ENCODE results near the gene SCRN1. TPM values are rescaled to one million over a fixed set of nuclear protein-coding genes. Genes with fewer than 3 reads are reported as not detected.

Gene SCRN1
- total RNA-seq, 4 donors from 2014 or later: 14.4 to 66.5 (median 44.1) TPM

DNA sequence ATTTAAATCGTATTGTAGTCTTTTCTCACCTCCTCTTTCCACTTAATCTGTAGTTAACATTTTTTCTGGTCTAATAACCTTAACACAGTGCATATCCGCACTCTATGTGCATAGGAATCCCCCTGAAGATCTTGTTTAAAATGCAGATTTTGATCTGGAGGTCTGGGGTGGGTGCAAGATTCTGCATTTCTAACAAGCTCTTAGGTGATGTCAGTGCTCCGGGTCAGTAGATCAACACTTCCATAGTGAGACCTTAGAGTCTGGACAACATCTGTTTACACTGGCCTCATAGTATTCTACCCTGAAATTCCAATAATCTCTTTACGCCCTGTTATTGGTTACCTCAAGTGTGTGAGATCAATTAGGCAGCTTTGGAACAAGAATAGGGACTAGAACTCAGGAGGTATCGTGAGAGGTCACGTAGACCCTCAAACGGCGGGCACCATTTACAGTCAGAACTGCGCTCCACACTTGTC is 38.2 kb upstream of the SCRN1 start:
- DNase-seq: no peak
- peak overlapping the region; percentile 69 to 75 for H3K4me3 ChIP-seq
- intact Hi-C loops (cut with DNase I; ENCODE audit: low total_unique reads): no loop called here
- TF ChIP-seq POLR2A (IDR thresholded peaks at IDR 0.05): no peak
- H3K9me3 ChIP-seq: no peaks in the 10 kb centered on the region
- H3K27ac ChIP-seq: peak overlapping the region; percentile 82 to 89
- no peaks in the 10 kb centered on the region for H3K36me3 ChIP-seq
- H3K27me3 ChIP-seq: no peaks in the 10 kb centered on the region
- no peaks in the 10 kb centered on the region for H3K4me1 ChIP-seq

DNA sequence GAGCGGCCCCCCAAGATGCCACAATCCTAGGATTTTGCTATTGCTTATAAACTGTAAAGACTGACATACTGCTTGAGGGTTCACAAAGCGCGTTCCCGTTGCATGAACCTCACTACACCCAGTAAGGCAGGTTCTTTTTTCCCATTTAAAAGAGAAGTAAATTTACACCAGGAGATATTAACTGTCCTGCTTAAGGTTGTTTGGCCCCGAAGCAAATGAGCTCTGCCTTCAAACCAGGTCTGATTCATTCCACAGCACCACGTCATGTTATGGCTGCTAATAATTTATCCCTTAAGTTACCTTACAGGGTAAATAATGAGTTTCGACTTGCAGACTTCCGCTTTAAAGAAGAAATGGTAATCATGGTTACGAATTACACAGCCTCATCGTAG is 37.5 kb upstream of the SCRN1 start:
- Histone ChIP-seq H3K4me1 (no peaks in the 10 kb centered on the region), H3K4me3 (peak overlapping the region; percentile 69 to 75), H3K9me3 (no peaks in the 10 kb centered on the region), H3K27ac (peak overlapping the region; percentile 82 to 89), H3K27me3 (no peaks in the 10 kb centered on the region), H3K36me3 (no peaks in the 10 kb centered on the region)
- intact Hi-C loops (cut with DNase I; ENCODE audit: low total_unique reads): no loop called here
- TF ChIP-seq, protein P1, sequence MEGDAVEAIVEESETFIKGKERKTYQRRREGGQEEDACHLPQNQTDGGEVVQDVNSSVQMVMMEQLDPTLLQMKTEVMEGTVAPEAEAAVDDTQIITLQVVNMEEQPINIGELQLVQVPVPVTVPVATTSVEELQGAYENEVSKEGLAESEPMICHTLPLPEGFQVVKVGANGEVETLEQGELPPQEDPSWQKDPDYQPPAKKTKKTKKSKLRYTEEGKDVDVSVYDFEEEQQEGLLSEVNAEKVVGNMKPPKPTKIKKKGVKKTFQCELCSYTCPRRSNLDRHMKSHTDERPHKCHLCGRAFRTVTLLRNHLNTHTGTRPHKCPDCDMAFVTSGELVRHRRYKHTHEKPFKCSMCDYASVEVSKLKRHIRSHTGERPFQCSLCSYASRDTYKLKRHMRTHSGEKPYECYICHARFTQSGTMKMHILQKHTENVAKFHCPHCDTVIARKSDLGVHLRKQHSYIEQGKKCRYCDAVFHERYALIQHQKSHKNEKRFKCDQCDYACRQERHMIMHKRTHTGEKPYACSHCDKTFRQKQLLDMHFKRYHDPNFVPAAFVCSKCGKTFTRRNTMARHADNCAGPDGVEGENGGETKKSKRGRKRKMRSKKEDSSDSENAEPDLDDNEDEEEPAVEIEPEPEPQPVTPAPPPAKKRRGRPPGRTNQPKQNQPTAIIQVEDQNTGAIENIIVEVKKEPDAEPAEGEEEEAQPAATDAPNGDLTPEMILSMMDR (IDR thresholded peaks at IDR 0.05): no peak
- no peak for TF ChIP-seq POLR2A (IDR thresholded peaks at IDR 0.05)
- DNase-seq: no peak

DNA sequence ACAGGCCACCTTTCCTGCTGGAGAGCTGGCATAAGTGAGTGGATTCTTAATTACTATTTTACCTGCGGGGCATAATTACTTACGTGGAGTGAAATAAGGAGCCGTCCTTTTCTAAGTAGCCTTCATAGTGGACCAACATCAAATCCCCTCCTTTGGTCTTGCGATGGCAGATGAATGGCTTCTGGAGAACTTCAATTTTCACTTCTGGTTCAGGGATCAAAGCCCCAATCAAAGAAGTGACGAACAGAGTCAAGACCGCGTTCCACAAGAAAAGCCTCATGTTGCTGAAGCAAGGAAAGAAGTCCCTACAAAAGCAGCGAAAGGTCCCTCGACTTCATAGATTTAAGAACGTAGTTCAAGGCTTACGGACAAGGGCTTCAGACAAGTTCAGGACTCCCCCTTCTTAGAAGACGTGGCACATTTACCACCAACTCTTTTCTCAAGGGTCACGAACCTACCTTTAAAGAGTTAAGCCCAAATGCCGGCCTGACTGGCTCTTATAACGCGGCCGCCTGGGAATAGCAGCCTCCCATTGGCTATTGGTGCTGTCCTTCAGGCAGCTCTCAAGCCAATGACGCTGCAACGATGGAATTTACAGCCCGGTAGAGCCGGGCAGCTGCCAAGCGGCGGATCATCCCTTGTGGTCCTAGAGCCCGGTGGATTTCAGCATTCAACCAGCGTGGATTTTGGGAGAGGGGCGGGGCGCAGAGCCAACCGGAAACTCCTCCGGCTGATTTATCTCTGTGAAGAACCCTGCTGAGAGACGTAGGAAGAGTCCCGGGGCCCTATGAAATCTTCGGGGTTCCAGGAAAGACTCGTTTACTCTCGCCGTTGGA is 36.8 kb upstream of the SCRN1 start, which contains the start of gene FKBP14:
TSS of gene FKBP14 (minus strand) at position 474 of the 836 bp plus-strand sequence. CDS start at position 280, 194 bp downstream.
- no peaks in the 10 kb centered on the region for H3K9me3 ChIP-seq
- peak; percentile 97 to 98 for DNase-seq
- TF ChIP-seq, protein P1 (IDR thresholded peaks at IDR 0.05): no peak
- no peak for TF ChIP-seq POLR2A (IDR thresholded peaks at IDR 0.05)
- intact Hi-C loops (cut with DNase I; ENCODE audit: low total_unique reads): no loop called here
- peak within 1 kb of the TSS; percentile 82 to 89 for H3K27ac ChIP-seq
- H3K36me3 ChIP-seq: no peaks in the 10 kb centered on the region
- H3K4me1 ChIP-seq: no peaks in the 10 kb centered on the region
- no peaks in the 10 kb centered on the region for H3K27me3 ChIP-seq
- H3K4me3 ChIP-seq: peak within 1 kb of the TSS; percentile 69 to 75

DNA sequence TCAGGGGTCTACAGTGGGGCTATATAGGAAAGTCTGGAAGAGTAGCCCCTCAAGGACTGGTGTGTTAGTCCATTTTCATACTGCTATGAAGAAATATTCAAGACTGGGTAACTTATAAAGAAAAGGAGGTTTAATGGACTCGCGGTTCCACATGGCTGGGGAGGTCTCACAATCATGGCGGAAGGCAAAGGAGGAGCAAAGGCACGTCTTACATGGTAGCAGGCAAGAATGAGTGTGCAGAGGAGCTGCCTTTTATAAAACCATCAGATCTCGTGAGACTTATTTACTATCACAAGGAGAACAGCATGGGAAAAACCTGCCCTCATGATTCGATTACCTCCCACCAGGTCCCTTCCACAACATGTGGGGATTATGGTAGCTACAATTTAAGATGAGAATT is 33.9 kb upstream of the SCRN1 start:
- no peak for DNase-seq
- no peaks in the 10 kb centered on the region for H3K36me3 ChIP-seq
- H3K4me1 ChIP-seq: peaks cover 0 to 4% of the 10 kb centered on the region in 2 donors
- no peak overlapping the region for H3K4me3 ChIP-seq
- no peaks in the 10 kb centered on the region for H3K27me3 ChIP-seq
- H3K9me3 ChIP-seq: no peaks in the 10 kb centered on the region
- intact Hi-C loops (cut with DNase I; ENCODE audit: low total_unique reads): no loop called here
- H3K27ac ChIP-seq: no peak overlapping the region
- TF ChIP-seq POLR2A (IDR thresholded peaks at IDR 0.05): no peak
- TF ChIP-seq, protein P1 (IDR thresholded peaks at IDR 0.05): no peak

DNA sequence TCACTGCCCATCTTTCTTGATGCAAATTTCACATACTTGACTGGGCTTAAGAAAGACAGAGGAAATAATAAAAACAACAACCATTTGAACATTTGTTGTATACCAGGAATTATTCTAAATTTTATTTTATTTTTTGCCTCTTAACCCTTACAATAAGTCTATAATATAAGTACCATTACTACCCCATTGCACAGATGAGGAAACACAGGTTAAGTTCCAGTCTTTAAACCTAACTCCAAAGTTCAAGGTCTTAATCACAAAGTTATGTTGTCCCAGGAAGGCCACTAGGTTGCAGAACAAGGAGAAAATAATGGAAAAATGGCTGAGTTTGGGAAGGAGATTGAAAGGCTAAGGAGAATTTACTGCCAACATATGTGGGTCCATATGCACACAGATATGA is 33.4 kb upstream of the SCRN1 start:
- no peaks in the 10 kb centered on the region for H3K9me3 ChIP-seq
- no peaks in the 10 kb centered on the region for H3K36me3 ChIP-seq
- H3K4me1 ChIP-seq: peaks cover 0 to 4% of the 10 kb centered on the region in 2 donors
- H3K4me3 ChIP-seq: no peak overlapping the region
- no peaks in the 10 kb centered on the region for H3K27me3 ChIP-seq
- intact Hi-C loops (cut with DNase I; ENCODE audit: low total_unique reads): no loop called here
- DNase-seq: no peak
- no peak overlapping the region for H3K27ac ChIP-seq
- TF ChIP-seq POLR2A (IDR thresholded peaks at IDR 0.05): no peak
- TF ChIP-seq, protein P1 (IDR thresholded peaks at IDR 0.05): no peak

All from uterus (tissue), 4 donors.